NCI-H69 (cell line): Measurements from ENCODE around the gene CCDC88A.
"Not testable (repeated sequence)": the region's sequence is repeated elsewhere in the genome, so short reads cannot be mapped to it uniquely, and the experiment has no call there.

ENCODE experiments used
- DNase-seq: peaks from one replicate; lab custom pipeline; 2025; lab: John Stamatoyannopoulos, UW

CCDC88A gene

GRCh38 chr2:55301277-55301676 is 118.4 kb downstream of the CCDC88A start:
- DNase-seq, result no peak

GRCh38 chr2:55296393-55296792 is 123.3 kb downstream of the CCDC88A start:
- no peak for DNase-seq

- DNase-seq, result no peak
Measured at GRCh38 chr2:55283083-55283482, 136.6 kb downstream of the CCDC88A start.

- DNase-seq, result peak; percentile 85
Measured at GRCh38 chr2:55282110-55282917, 137.3 kb downstream of the CCDC88A start.

- not testable (repeated sequence) for DNase-seq
Measured at GRCh38 chr2:55280851-55281546, 138.7 kb downstream of the CCDC88A start.

GRCh38 chr2:55279859-55280424 is 139.7 kb downstream of the CCDC88A start:
- DNase-seq, result not testable (repeated sequence)

- DNase-seq, result not testable (repeated sequence)
Measured at GRCh38 chr2:55279214-55279835, 140.3 kb downstream of the CCDC88A start.

GRCh38 chr2:55277310-55277709 is 142.3 kb downstream of the CCDC88A start:
- no peak for DNase-seq

GRCh38 chr2:55274346-55274745 is 145.3 kb downstream of the CCDC88A start:
- DNase-seq, result not testable (repeated sequence)

- DNase-seq, result peak; percentile 5
Measured at GRCh38 chr2:55269645-55269990, 150.0 kb downstream of the CCDC88A start.

- peak; percentile 93 for DNase-seq
Measured at GRCh38 chr2:55268907-55269644, 150.6 kb downstream of the CCDC88A start, which contains the start of gene MTIF2. Gene MTIF2, minus strand, starts transcription at chr2:55269231. Its CDS starts 5,373 bp downstream, at chr2:55263858.

- peak; percentile 30 for DNase-seq
Measured at GRCh38 chr2:55268288-55268906, 151.3 kb downstream of the CCDC88A start.

GRCh38 chr2:55259586-55259985 is 160.1 kb downstream of the CCDC88A start:
- DNase-seq, result not testable (repeated sequence)

GRCh38 chr2:55252832-55253231 is 166.8 kb downstream of the CCDC88A start:
- no peak for DNase-seq

GRCh38 chr2:55247025-55247424 is 172.6 kb downstream of the CCDC88A start:
- no peak for DNase-seq

- no peak for DNase-seq
Measured at GRCh38 chr2:55245411-55245810, 174.2 kb downstream of the CCDC88A start.

- DNase-seq, result no peak
Measured at GRCh38 chr2:55242617-55243016, 177.0 kb downstream of the CCDC88A start.

GRCh38 chr2:55241582-55241981 is 178.1 kb downstream of the CCDC88A start:
- DNase-seq, result not testable (repeated sequence)

- DNase-seq, result no peak
Measured at GRCh38 chr2:55239656-55240222, 179.9 kb downstream of the CCDC88A start.
